H1 (cell line): ENCODE measurements around the gene TWIST2. TPM values are rescaled to one million over a fixed set of nuclear protein-coding genes. Genes with fewer than 3 reads are reported as not detected.

Experiments used
- EP300 ChIP-seq, 2 experiments: IDR thresholded peaks; 1 replicate in 1 of 2; 2 replicates in 1 of 2; pipeline ENCODE4 v1.6.1; 2011 to 2012; ENCODE audit warnings: low read depth in 2 of 2, low read length in 2 of 2, mild to moderate bottlenecking in 2 of 2, borderline replicate concordance in 1 of 2, inconsistent platforms in 1 of 2, moderate library complexity in 1 of 2
- RFX5 ChIP-seq: IDR thresholded peaks from 2 replicates; pipeline ENCODE4 v1.6.1; 2011; ENCODE audit warnings: low read depth, low read length, improper control_type of control experiment, borderline replicate concordance
- RNF2 ChIP-seq: fragments of 200-900, 300-1000 bp; sonication (generic); IDR thresholded peaks from 2 replicates; pipeline ENCODE4 v1.7.1; 2016; ENCODE audit warnings: borderline replicate concordance, low read depth, mild to moderate bottlenecking, antibody characterized with exemption, low read length; ENCODE audit not compliant: poor library complexity, severe bottlenecking; ENCODE audit errors: missing control alignments
- polyA plus RNA-seq, 7 experiments: library from polyadenylated mRNA; depleted of rRNA in 3 of 7; stranded (reverse) in 5 of 7; unstranded in 2 of 7; fragments of >200 nt in 5 of 7; fragments of 200-250 nt in 2 of 7; gene quantifications; 1 replicate in 5 of 7; 2 replicates in 1 of 7; 4 replicates in 1 of 7; pipeline versions ENCODE4 v1.2.1 to v1.2.3, GENCODE V29; 2011 to 2013; ENCODE audit warnings: missing spikeins in 2 of 7, mixed read lengths in 2 of 7
- total RNA-seq: library from RNA; stranded (reverse); fragmentation: NEBNext Ultra II Directional; extraction: Animal tissue kit (Norgen Biotek cat#: 25700); gene quantifications from 2 replicates; pipeline ENCODE4 v1.2.1, GENCODE V29; 2021
- TF ChIP-seq, protein P1 (sequence below): IDR thresholded peaks from 2 replicates; pipeline ENCODE4 v1.6.1; 2012; ENCODE audit warnings: inconsistent platforms
- TF ChIP-seq, protein P2 (sequence below): IDR thresholded peaks from 2 replicates; pipeline ENCODE4 v1.6.1; 2012; ENCODE audit warnings: low read length, inconsistent platforms

TWIST2 gene
- total and polyA plus RNA-seq, 2 of the 8 experiments (the other 6 are each of a cell fraction or from before 2014, with no cell fraction given) = 2.6 to 4.3 TPM

DNA sequence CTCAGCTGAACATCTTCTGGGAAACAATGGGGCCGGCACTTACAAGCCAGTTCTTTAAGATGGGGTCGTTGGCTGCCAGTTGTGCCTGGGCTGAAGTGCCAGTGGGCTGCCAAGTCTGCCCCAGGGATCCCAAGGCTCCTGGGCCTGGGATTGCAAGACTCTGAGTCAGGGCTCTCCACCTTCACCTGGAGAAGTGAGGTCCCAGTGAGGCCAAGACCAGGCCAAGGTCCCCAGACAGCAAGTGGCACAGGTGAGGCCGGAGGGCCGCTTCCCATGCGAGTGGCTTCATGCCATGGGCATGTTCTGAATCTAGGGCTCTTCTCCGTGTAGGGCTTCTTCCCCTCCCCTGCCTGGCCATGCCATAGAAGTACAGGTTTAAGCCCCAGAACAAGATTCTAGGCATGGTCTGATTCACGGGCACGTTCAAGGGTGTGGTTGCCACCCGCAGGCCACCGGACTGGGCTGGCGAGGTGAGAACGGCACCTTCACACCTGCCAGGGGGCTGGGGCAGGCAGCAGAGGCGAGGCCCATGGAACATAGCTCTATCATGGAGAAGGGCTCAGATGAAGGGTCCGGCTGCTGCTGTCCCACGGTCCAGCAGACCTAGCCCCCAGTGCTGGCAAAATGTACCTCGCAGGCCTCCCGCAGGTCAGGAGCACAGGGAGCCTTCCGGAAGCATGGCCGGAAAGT lies 36.4 kb downstream of the TWIST2 start (continued):
- TF ChIP-seq RNF2 = no peak
- TF ChIP-seq, protein P1, sequence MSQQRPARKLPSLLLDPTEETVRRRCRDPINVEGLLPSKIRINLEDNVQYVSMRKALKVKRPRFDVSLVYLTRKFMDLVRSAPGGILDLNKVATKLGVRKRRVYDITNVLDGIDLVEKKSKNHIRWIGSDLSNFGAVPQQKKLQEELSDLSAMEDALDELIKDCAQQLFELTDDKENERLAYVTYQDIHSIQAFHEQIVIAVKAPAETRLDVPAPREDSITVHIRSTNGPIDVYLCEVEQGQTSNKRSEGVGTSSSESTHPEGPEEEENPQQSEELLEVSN = no peak
- TF ChIP-seq, protein P2, sequence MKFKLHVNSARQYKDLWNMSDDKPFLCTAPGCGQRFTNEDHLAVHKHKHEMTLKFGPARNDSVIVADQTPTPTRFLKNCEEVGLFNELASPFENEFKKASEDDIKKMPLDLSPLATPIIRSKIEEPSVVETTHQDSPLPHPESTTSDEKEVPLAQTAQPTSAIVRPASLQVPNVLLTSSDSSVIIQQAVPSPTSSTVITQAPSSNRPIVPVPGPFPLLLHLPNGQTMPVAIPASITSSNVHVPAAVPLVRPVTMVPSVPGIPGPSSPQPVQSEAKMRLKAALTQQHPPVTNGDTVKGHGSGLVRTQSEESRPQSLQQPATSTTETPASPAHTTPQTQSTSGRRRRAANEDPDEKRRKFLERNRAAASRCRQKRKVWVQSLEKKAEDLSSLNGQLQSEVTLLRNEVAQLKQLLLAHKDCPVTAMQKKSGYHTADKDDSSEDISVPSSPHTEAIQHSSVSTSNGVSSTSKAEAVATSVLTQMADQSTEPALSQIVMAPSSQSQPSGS = no peak
- no peak for TF ChIP-seq EP300 (IDR thresholded peaks at IDR 0.05; ENCODE audit: borderline replicate concordance in 1 of 2, low read depth in 2 of 2, low read length in 2 of 2)
- no peak for TF ChIP-seq RFX5
- TF ChIP-seq, all 59 proteins: peak for 0
